ENCODE data around the gene DNMBP.

Gene DNMBP

DNA sequence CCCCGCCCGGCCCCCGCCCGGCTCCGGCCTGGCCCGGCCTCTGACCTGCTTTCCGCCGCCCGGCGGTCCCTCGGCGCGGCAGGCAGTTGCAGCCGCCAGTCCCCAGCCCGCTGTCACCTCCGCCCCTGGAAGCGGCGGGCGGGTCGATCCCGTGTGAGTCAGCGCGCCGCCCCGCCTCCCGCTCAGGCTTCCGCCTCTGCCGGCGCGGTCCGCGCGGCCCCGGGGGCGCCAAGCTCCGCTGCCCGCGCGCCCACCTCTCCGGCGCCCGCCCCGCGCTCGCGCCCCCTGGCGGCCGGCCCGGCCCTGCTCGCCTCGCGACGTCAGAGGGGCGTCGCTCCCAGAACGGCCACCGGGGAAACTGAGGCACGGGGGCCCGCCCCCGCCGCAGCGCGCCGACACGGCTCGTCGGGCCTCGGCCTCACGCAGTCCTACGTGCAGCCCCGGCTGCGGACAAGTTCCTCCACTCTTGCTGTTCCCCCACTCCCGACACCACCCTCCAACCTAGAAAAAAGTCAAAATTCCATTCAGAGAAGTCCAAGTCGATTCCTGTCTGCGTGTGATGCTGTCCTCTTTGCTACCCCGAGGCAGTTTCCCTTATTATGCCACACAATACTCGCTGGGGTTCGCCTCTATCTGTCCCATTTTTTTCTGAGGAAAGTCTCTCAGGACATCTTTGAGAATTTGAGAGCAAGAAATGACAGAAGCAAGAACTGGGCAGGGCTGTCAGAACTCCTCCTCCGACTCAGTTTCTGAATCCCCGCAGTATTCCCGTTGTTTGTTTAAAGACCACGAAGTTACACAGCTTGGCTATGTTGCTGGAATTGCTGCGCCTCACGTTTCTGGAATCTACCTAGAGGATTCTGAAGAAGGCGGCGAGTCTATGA, at the start of gene DNMBP:
DNMBP (minus strand) TSS at position 155 of the 884 bp plus-strand sequence. CDS start 37,823 bp downstream, outside the sequence.
- DNase-seq, result peak; percentile 59 to 81

GRCh38 chr10:100057948-100058347, 48.2 kb upstream of the DNMBP start:
- DNase-seq, result no peak

DNA sequence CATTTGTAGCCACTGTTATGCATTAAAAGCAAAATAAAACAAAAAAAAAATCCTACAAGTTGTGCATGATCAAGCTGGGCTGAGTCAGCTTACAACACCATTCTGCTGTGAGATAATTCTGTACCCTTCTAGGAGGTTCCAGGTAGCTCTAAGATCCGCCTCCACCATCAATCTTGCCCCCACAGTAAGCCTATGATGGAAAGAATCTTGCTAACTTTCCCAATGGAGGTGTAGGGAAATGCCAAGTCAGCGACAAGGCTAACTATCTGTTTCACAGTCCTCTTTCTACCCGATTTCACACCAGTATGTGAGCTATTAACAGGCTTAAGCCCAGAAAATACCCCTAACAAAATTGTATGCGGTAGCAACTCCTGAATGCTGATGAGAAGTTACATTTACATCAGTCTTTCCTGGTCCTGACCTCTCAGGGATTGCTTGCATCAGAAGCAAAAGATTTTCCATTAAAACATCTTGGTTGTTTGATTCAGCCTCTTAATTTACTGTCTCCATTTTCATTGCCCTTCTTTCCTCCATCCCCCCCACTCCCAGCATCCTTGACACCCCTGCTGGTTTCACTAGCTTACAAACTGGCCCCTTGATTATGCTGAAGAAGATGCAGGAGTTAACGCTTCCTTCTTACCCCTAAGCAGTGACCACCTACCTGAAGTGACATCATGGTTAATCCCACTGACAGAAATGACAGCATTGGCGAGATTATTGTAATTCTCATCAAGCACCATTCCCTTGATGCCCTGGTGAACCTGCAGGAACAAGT, 44.1 kb upstream of the DNMBP start:
- no peak for DNase-seq

GRCh38 chr10:100046021-100046486, 36.3 kb upstream of the DNMBP start:
- DNase-seq, result peak; percentile 59 to 73

DNA sequence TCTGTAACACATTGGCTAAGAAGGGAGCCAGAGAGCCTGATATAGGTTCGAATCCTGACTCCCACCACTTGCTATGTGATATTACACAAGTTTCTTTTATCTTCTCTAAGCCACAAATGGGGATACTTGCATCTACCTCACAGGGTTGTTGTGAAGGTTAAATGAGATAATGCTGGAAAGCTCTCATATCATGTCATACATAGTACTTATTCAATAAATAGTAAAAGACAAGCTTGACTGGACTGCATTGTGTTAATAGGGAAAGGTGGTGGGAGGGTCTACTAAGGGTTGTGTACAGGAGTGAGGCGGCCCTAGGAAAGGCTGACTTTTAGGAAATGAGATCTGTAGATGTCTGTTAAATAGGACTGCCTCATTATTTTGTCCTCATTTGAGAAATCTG, 35.8 kb upstream of the DNMBP start:
- DNase-seq, result no peak

- no peak for DNase-seq
These were observed 34.0 kb upstream of the DNMBP start for GRCh38 chr10:100043796-100044195.

DNA sequence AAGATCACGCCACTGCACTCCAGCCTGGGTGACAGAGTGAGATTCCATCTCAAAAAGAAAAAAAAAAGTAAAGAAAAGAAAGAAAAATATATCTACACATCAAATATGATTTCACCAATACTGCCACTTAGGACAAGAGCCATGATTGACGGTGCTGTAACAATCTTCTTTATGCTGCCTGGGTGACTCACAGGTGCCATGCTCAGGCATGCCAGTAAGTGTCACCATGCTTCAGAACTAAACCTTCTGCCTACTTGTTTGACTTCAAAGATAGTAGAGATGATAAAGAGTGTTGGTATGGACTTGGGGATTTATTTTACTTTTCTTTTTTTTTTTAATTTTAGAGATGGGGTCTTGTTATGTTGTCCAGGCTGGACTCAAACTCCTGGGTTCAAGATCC, 33.6 kb upstream of the DNMBP start:
- no peak for DNase-seq

- DNase-seq, result no peak
These were observed 31.7 kb upstream of the DNMBP start for GRCh38 chr10:100041306-100042002.

- no peak for DNase-seq
These were observed 28.9 kb upstream of the DNMBP start for GRCh38 chr10:100038561-100039071.

DNA sequence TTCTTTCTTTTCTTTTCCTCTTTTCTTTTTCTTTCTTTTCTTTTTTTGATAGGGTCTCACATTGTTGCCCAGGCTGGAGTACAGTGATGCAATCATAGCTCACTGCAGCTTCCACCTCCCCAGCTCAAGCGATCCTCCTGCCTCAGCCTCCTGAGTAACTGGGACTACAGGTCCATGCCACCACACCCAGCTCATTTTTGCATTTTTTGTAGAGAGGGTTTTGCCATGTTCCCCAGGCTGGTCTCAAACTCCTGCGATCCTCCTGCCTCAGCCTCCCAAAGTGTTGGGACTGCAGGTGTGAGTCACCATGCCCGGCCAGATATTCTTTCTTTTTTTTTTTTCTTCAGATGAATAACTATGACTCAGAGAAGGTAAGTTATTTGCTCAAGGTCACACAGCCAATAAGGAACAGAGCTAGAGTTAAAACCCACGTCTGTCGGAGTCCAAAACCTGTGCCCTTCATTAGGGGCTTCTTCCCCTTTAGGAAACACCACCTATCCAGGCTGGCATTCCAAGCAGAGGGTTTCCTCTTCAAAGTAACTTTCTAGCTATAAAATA, 28.1 kb upstream of the DNMBP start:
- no peak for DNase-seq

- DNase-seq, result no peak
These were observed 27.1 kb upstream of the DNMBP start for GRCh38 chr10:100036850-100037249.

- DNase-seq, result no peak
These were observed 24.1 kb upstream of the DNMBP start for GRCh38 chr10:100033766-100034418.

DNA sequence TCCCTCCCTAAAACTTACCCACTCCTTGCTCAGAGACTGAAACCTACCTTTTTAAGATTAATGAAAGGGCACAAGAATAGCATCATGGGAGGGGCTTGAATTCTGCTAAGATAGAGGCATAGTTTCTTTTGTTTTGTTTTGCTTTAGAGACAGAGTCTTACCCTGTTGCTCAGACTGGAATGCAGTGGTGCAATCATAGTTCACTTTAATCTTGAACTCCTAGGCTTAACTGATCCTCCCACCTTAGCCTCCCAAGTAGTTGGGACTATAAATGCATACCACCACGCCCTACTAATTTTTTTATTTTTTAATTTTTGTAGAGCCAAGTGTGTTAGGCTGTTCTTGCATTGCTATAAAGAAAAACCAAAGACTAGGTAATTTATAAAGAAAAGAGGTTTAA, 17.7 kb upstream of the DNMBP start:
- no peak for DNase-seq

GRCh38 chr10:100025576-100025975, 15.8 kb upstream of the DNMBP start:
- peak; percentile 87 to 92 for DNase-seq

- no peak for DNase-seq
These were observed 15.0 kb upstream of the DNMBP start for GRCh38 chr10:100024748-100025147.

GRCh38 chr10:100022403-100022802, 12.7 kb upstream of the DNMBP start:
- DNase-seq, result peak in 1 of 2 experiments; percentile 14

- peak in 1 of 2 experiments; percentile 23 for DNase-seq
These were observed 11.6 kb upstream of the DNMBP start for GRCh38 chr10:100021322-100021721.

DNA sequence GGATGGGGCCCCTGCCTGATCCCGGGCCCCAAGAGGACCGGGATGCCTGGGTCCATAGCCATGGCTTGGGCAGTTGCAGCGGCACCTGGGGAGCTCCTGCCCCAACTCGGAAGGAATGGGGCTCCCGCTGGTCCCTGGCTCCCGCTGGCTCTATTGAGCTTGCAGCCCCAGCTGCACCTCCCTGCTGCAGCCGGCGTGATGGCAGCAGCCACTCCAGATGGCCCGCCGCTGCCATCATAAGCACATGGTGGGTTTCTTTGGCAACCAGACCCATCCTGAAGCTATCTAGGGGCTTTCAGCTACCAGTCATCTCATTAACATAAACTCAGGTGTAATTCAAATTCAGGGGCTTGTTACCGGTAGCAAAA, 11.1 kb upstream of the DNMBP start:
- peak in 1 of 2 experiments; percentile 74 for DNase-seq

DNA sequence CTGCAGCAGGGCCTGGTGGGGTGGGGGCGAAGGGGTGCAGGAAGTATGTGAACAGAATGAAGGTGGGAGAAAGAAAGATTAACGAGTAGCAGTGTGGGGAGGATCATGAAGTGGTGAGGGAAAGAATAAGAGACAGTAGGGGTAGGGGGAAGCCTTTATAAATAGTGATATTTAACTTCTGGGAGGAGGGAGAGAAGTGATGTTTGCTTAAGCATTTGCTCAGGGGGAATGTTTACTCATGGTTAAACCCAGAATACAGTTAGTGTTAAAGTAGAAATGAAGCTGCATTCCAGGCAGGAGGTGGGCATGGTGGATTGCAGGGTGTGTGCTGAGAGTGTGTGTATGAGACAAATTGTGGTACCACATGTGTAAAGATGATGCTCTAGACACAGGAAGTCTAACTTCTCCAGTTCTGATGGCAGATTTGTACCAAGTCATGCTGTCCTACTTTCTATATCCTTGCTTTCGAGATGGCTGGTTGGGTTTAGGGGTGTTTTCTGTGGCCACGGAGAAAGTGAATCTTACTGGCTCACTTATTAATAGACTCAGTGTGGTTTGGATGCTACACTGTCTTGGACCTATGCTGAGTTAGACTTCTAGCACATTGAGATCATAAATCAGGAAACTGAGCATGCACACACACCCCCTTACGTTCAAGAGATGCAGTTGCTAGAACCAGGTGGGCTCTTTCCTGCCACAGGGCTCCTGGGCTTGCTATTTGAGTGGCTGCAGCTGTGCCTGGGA, 10.6 kb upstream of the DNMBP start:
- DNase-seq, result peak; percentile 83 to 86

- DNase-seq, result peak; percentile 51
These were observed 10.0 kb upstream of the DNMBP start for GRCh38 chr10:100019787-100020141.

GRCh38 chr10:100014071-100014762, 4.5 kb upstream of the DNMBP start:
- DNase-seq, result peak; percentile 73 to 78
